AG10803 (cell line): ENCODE results near the gene MOV10.

Experiments used
- DNase-seq: peaks from one replicate; pipeline ENCODE4 v3.0.0; 2010; ENCODE audit warnings: low read depth
- H3K4me3 ChIP-seq: 2 replicates; pipeline ENCODE4 v1.5.1; 2011; ENCODE audit warnings: mild to moderate bottlenecking, low read length, control low read depth
- CTCF ChIP-seq: conservative IDR thresholded peaks from 2 replicates; pipeline ENCODE4 v1.5.1; 2011; ENCODE audit warnings: mild to moderate bottlenecking, low read length, control low read depth, inconsistent platforms

MOV10 gene

GRCh38 chr1:112685913-112686312, 11.5 kb downstream of the MOV10 start:
- TF ChIP-seq CTCF: no peak
- no peak overlapping the region for H3K4me3 ChIP-seq
- no peak for DNase-seq

- peak; percentile 22 for DNase-seq
- H3K4me3 ChIP-seq: no peak overlapping the region
- no peak for TF ChIP-seq CTCF
Observed at GRCh38 chr1:112686417-112686816, 12.0 kb downstream of the MOV10 start.

DNA sequence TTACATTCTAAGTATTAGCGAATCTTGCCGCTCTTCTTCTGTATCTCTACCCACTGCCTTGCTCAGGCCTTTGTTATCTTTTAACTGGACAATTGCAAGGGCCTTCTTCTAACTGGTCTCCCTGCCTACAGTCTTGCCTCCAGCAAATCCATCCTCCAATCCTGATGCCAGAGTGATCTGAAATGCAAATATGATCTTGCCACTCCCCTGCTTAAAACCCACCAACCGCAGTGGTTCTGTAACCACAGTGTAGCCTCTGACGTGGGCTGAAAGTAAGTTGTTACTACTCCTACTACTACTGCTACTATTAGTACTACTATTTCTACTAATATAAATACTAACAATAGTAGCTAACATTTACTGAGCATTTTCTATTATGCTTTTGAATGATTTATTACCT, 12.4 kb downstream of the MOV10 start:
- TF ChIP-seq CTCF: no peak
- H3K4me3 ChIP-seq: no peak overlapping the region
- DNase-seq: no peak

DNA sequence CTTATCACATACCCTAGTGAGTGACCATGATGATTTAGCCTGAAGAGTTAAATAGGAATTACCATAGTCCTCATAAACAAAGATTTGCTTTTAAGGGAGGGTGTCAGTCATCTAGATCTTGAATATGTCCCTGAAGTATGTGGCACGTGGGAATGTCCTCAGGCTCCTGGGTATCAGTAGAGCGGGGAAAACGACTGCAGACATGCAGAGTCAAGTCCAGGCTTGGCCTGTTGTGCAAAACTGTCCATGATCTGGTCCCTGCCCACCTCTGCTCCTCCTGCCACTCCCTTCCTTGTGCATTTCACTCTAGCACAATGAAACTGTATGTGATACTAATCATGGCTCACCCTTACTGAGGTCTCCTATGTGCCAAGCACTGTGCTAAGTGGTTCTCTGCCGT, 12.9 kb downstream of the MOV10 start:
- no peak overlapping the region for H3K4me3 ChIP-seq
- TF ChIP-seq CTCF: no peak
- no peak for DNase-seq

- DNase-seq: no peak
- no peak for TF ChIP-seq CTCF
- no peak overlapping the region for H3K4me3 ChIP-seq
Observed at GRCh38 chr1:112687785-112688496, 13.5 kb downstream of the MOV10 start.

DNA sequence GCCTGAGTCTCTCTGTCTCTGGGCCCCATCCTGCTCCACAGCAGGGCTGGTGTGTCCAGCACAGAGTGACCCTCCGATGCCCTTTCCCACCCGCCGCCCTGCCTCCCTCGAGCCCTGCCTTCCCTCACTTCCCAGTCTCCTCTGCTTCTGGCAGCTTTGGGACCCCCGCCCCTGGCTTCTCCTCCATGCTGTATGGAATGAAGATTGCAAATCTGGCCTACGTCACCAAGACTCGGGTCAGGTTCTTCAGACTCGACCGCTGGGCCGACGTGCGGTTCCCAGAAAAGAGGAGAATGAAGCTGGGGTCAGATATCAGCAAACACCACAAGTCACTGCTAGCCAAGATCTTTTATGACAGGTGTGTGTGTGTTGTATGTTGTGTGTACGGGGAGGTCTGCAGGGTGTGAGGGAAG, 14.3 kb downstream of the MOV10 start:
- TF ChIP-seq CTCF: no peak
- H3K4me3 ChIP-seq: no peak overlapping the region
- DNase-seq: no peak

DNA sequence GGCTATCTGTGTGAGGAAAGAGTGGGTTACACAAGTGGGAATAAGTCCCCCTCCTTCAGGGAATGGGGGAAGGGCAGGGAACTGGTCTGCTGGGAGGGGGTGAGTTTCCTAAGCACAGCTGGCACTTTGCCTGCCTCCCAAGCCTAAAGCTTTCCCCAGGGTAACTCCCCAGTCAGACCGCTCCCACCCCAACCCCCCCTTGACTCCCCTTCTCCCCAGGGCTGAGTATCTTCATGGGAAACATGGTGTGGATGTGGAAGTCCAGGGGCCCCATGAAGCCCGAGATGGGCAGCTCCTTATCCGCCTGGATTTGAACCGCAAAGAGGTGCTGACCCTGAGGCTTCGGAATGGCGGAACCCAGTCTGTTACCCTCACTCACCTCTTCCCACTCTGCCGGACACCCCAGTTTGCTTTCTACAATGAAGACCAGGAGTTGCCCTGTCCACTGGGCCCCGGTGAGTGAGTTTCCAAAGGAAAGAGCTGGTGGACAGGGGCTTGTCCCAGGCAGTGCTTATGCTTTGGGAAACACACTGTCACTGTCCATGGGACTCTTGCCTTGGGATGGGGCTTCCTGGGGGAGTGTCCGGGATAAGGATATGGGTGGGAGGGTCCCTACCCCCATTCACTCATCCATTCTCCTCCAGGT, 14.9 kb downstream of the MOV10 start:
- no peak for DNase-seq
- TF ChIP-seq CTCF: no peak
- H3K4me3 ChIP-seq: no peak overlapping the region
